SK-N-SH (cell line): Measurements from ENCODE around the gene SLC13A3. TPM values are rescaled to one million over a fixed set of nuclear protein-coding genes. Genes with fewer than 3 reads are reported as not detected.

Experiments used
- CTCF ChIA-PET: fragments of 300-600, 350-600 bp; formaldehyde crosslinking; extraction: SDS; loops from one replicate; lab custom pipeline; 2021; lab: Yijun Ruan, JAX
- POLR2A ChIA-PET: fragments of 350-600 bp; sonication (Branson Sonifier 250); formaldehyde crosslinking; extraction: SDS; loops from one replicate; lab custom pipeline; 2020; ENCODE audit warnings: antibody characterized with exemption, inconsistent platforms; lab: Yijun Ruan, JAX
- DNase-seq: peaks from one replicate; pipeline ENCODE4 v3.0.0; 2012
- H2AFZ ChIP-seq: fragments of 200-600 bp; sonication (generic); 2 replicates; pipeline ENCODE4 v1.8.1; 2016; ENCODE audit warnings: antibody characterized with exemption, mild to moderate bottlenecking, low read depth
- H3F3A ChIP-seq: fragments of 200-600 bp; sonication (generic); replicated peaks from 2 replicates; pipeline ENCODE3; 2016; ENCODE audit warnings: antibody characterized with exemption, mild to moderate bottlenecking; ENCODE audit not compliant: insufficient read depth
- H3K27ac ChIP-seq, 2 experiments: fragments of 200-500 bp in 1 of 2; fragments of 200-600 bp in 1 of 2; sonication (Bioruptor generic) in 1 of 2; sonication (generic), shearing (Covaris generic) in 1 of 2; 2 replicates each; pipeline versions ENCODE4 v1.5.1 to v1.6.1; 2014 to 2016; ENCODE audit warnings: low read depth in 2 of 2, inconsistent platforms in 1 of 2, low read length in 1 of 2, mild to moderate bottlenecking in 1 of 2, mixed read lengths in 1 of 2
- H3K27me3 ChIP-seq: fragments of 200-600 bp; sonication (generic), shearing (Covaris generic); 2 replicates; pipeline ENCODE4 v1.6.1; 2016; ENCODE audit warnings: mixed run types; ENCODE audit not compliant: insufficient read depth
- H3K36me3 ChIP-seq, 2 experiments: fragments of 200-500 bp in 1 of 2; fragments of 200-600 bp in 1 of 2; sonication (Bioruptor generic) in 1 of 2; sonication (generic) in 1 of 2; replicated peaks in 1 of 2; 2 replicates each; pipeline versions ENCODE3 to v1.5.1; 2014 to 2016; ENCODE audit warnings: low read length in 1 of 2, mild to moderate bottlenecking in 1 of 2; ENCODE audit not compliant: insufficient read depth in 2 of 2, control insufficient read depth in 1 of 2
- H3K4me1 ChIP-seq, 2 experiments: fragments of 200-500 bp in 1 of 2; fragments of 200-600 bp in 1 of 2; sonication (Bioruptor generic) in 1 of 2; sonication (generic), shearing (Covaris generic) in 1 of 2; 2 replicates each; pipeline versions ENCODE4 v1.5.1 to v1.6.1; 2014 to 2016; ENCODE audit warnings: low read depth in 1 of 2, low read length in 1 of 2, mixed run types in 1 of 2; ENCODE audit not compliant: insufficient read depth in 2 of 2, control insufficient read depth in 1 of 2
- H3K4me2 ChIP-seq: fragments of 200-600 bp; sonication (generic), shearing (Covaris generic); 2 replicates; pipeline ENCODE4 v1.6.1; 2017; ENCODE audit warnings: mixed run types
- H3K4me3 ChIP-seq, 2 experiments: fragments of 200-500 bp in 1 of 2; fragments of 200-600 bp in 1 of 2; sonication (Bioruptor generic) in 1 of 2; sonication (generic), shearing (Covaris generic) in 1 of 2; 2 replicates each; pipeline versions ENCODE4 v1.5.1 to v1.8.1; 2014 to 2016; ENCODE audit warnings: low read depth in 2 of 2, inconsistent platforms in 1 of 2, low read length in 1 of 2, mild to moderate bottlenecking in 1 of 2, mixed read lengths in 1 of 2, moderate library complexity in 1 of 2
- H3K79me2 ChIP-seq: fragments of 200-600 bp; sonication (generic); 2 replicates; pipeline ENCODE4 v1.8.1; 2017; ENCODE audit warnings: mild to moderate bottlenecking; ENCODE audit not compliant: insufficient read depth
- H3K9ac ChIP-seq: fragments of 200-600 bp; sonication (generic); 2 replicates; pipeline ENCODE4 v1.6.1; 2017; ENCODE audit warnings: mixed run types
- H3K9me2 ChIP-seq: fragments of 200-600 bp; sonication (generic); 2 replicates; pipeline ENCODE4 v1.6.1; 2017; ENCODE audit warnings: mixed run types
- H3K9me3 ChIP-seq: fragments of 200-600 bp; sonication (generic); 2 replicates; pipeline ENCODE4 v1.6.1; 2017; ENCODE audit warnings: mixed run types, mild to moderate bottlenecking, moderate library complexity
- H4K20me1 ChIP-seq: fragments of 200-600 bp; sonication (generic); 2 replicates; pipeline ENCODE4 v1.6.1; 2017; ENCODE audit warnings: mild to moderate bottlenecking, mixed run types; ENCODE audit not compliant: insufficient read depth
- CTCF ChIP-seq: fragments of 200-600 bp; sonication (generic); IDR thresholded peaks from 2 replicates; pipeline ENCODE4 v1.6.1; 2017; ENCODE audit warnings: antibody characterized with exemption, mild to moderate bottlenecking, moderate library complexity
- ELF1 ChIP-seq: IDR thresholded peaks from 2 replicates; pipeline ENCODE4 v1.4.0; 2012
- IRF3 ChIP-seq: fragments of 150-350 bp; IDR thresholded peaks from 2 replicates; pipeline ENCODE4 v1.6.1; 2016; ENCODE audit warnings: mild to moderate bottlenecking, low read depth, low read length
- MEF2A ChIP-seq: IDR thresholded peaks from 2 replicates; pipeline ENCODE4 v1.4.0; 2012; ENCODE audit warnings: low read depth, borderline replicate concordance
- MXI1 ChIP-seq: IDR thresholded peaks from 2 replicates; pipeline ENCODE4 v1.6.1; 2012; ENCODE audit warnings: mild to moderate bottlenecking, low read depth, low read length, improper control_type of control experiment
- PBX3 ChIP-seq: IDR thresholded peaks from 2 replicates; pipeline ENCODE4; 2012
- POLR2AphosphoS5 ChIP-seq: IDR thresholded peaks from 2 replicates; pipeline ENCODE4 v1.6.1; 2012; ENCODE audit warnings: low read depth, low read length
- RAD21 ChIP-seq: IDR thresholded peaks from 2 replicates; pipeline ENCODE4 v1.6.1; 2012; ENCODE audit warnings: mild to moderate bottlenecking, low read length
- RFX5 ChIP-seq: IDR thresholded peaks from 2 replicates; pipeline ENCODE4 v1.6.1; 2012; ENCODE audit warnings: mild to moderate bottlenecking, improper control_type of control experiment, low read length
- RXRA ChIP-seq: IDR thresholded peaks from 2 replicates; pipeline ENCODE4 v1.4.0; 2012; ENCODE audit warnings: low read depth, mild to moderate bottlenecking, borderline replicate concordance
- SIN3A ChIP-seq: IDR thresholded peaks from 2 replicates; pipeline ENCODE4 v1.6.1; 2012; ENCODE audit warnings: low read depth, mild to moderate bottlenecking, low read length, moderate library complexity, borderline replicate concordance
- SMC3 ChIP-seq: IDR thresholded peaks from 2 replicates; pipeline ENCODE4 v1.6.1; 2012; ENCODE audit warnings: low read depth, low read length, improper control_type of control experiment
- TCF12 ChIP-seq: IDR thresholded peaks from 2 replicates; pipeline ENCODE4 v1.4.0; 2012
- TEAD4 ChIP-seq: IDR thresholded peaks from 2 replicates; pipeline ENCODE4 v1.4.0; 2012; ENCODE audit warnings: mild to moderate bottlenecking, borderline replicate concordance; ENCODE audit not compliant: insufficient read depth
- YY1 ChIP-seq: IDR thresholded peaks from 2 replicates; pipeline ENCODE4 v1.4.0; 2012; ENCODE audit warnings: low read depth, mild to moderate bottlenecking
- ZBTB33 ChIP-seq: IDR thresholded peaks from 2 replicates; pipeline ENCODE4 v1.4.0; 2012; ENCODE audit warnings: low read depth, borderline replicate concordance
- WGBS: methylation state at CpG from one replicate; pipeline ENCODE4 v1.1.6; 2017; ENCODE audit warnings: low lambda C conversion rate; 5-methylcytosine and 5-hydroxymethylcytosine counted together
- polyA plus RNA-seq, 3 experiments: library from polyadenylated mRNA; depleted of rRNA; stranded (reverse); fragments of >200 nt; gene quantifications; 2 replicates each; pipeline ENCODE4 v1.2.3, GENCODE V29; 2012

The SLC13A3 gene
- polyA plus RNA-seq, 1 of the 3 experiments (the other 2 are of a cell fraction) = 0.10 TPM

GRCh38 chr20:46563170-46563859 is 87.9 kb downstream of the SLC13A3 start:
- no peaks in the 10 kb centered on the region for H4K20me1 ChIP-seq
- H3K9me2 ChIP-seq = no peaks in the 10 kb centered on the region
- H2AFZ ChIP-seq = no peak overlapping the region
- no peaks in the 10 kb centered on the region for H3K27me3 ChIP-seq
- H3K79me2 ChIP-seq = no peaks in the 10 kb centered on the region
- H3K4me3 ChIP-seq = no peak overlapping the region
- no peak overlapping the region for H3K27ac ChIP-seq
- H3F3A ChIP-seq = no peaks in the 10 kb centered on the region
- CTCF ChIA-PET = interaction anchor here (0.7 to 9.0 kb wide), 17 partner anchors 9 to 125 kb away, joined by 3 to 102 read pairs (median 7); partner anchors contain the start of genes OCSTAMP and TP53RK
- no peaks in the 10 kb centered on the region for H3K36me3 ChIP-seq
- H3K9me3 ChIP-seq = no peaks in the 10 kb centered on the region
- DNase-seq = no peak
- H3K4me2 ChIP-seq = no peak overlapping the region
- TF ChIP-seq YY1 (no peak), TCF12 (no peak), CTCF (no peak), MXI1 (no peak), RAD21 (no peak), ELF1 (no peak), IRF3 (no peak), MEF2A (no peak), SIN3A (no peak), TEAD4 (no peak), POLR2AphosphoS5 (no peak), RXRA (no peak)
- no peak overlapping the region for H3K9ac ChIP-seq
- POLR2A ChIA-PET = no interaction called here
- 67% methylated on average over 15 of the region's 16 CpGs for WGBS
- peaks cover 0 to 17% of the 10 kb centered on the region in 2 experiments; a peak in 1 of 4 replicates for H3K4me1 ChIP-seq

GRCh38 chr20:46562373-46563169 is 88.7 kb downstream of the SLC13A3 start:
- Histone ChIP-seq H3K27me3 (no peaks in the 10 kb centered on the region), H3K4me1 (peaks cover 0 to 12% of the 10 kb centered on the region in 2 experiments; a peak in 1 of 4 replicates), H3K36me3 (no peaks in the 10 kb centered on the region), H3K9me2 (no peaks in the 10 kb centered on the region), H3K79me2 (no peaks in the 10 kb centered on the region), H3K9me3 (no peaks in the 10 kb centered on the region), H4K20me1 (no peaks in the 10 kb centered on the region), H3K9ac (no peak overlapping the region)
- DNase-seq = peak; percentile 80
- POLR2A ChIA-PET = no interaction called here
- TF ChIP-seq ZBTB33 (no peak), RAD21 (peak; percentile 59), PBX3 (peak; percentile 32; the same call in 1 of the 2 replicates), MEF2A (no peak), CTCF (peak; percentile 92), RFX5 (peak; percentile 70), SMC3 (peak; percentile 20; the same call in 1 of the 2 replicates)
- TF ChIP-seq, all 33 proteins: peak for 5
- no peak overlapping the region; a peak in 1 of 4 replicates for H3K27ac ChIP-seq
- peak overlapping the region; percentile 29 for H3K4me2 ChIP-seq
- CTCF ChIA-PET = interaction anchor here (0.6 to 9.0 kb wide), 27 partner anchors 8 to 148 kb away, joined by 3 to 102 read pairs (median 4); partner anchors contain the start of genes OCSTAMP, TP53RK and ZNF334
- 24% methylated on average over 16 of the region's 19 CpGs for WGBS
- peak overlapping the region; percentile 15 to 37; a peak in 3 of 4 replicates for H3K4me3 ChIP-seq
- H3F3A ChIP-seq = no peaks in the 10 kb centered on the region
- H2AFZ ChIP-seq = 0 out of 2 replicates have a peak overlapping the region, but pooled peaks have one; percentile 33
